ENCODE data around the gene GRIN3B.

DNA sequence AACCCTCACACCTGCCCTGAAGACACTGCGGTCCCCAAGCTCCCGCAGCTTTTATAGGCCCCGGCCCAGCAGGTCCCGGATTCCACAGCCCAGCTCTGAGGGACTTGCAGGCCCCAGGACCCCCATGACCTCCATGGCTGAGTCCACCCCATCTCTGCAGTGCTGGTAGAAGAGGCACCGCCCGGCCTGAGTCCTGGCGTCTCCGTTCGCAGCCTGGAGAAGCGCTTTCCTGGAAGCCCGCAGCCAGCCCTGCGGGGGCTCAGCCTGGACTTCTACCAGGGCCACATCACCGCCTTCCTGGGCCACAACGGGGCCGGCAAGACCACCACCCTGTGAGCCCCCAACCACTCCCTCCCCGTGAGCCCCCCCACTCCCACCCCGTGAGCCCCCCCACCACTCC lies 48.9 kb downstream of the GRIN3B start:
- TF ChIP-seq, protein P1, sequence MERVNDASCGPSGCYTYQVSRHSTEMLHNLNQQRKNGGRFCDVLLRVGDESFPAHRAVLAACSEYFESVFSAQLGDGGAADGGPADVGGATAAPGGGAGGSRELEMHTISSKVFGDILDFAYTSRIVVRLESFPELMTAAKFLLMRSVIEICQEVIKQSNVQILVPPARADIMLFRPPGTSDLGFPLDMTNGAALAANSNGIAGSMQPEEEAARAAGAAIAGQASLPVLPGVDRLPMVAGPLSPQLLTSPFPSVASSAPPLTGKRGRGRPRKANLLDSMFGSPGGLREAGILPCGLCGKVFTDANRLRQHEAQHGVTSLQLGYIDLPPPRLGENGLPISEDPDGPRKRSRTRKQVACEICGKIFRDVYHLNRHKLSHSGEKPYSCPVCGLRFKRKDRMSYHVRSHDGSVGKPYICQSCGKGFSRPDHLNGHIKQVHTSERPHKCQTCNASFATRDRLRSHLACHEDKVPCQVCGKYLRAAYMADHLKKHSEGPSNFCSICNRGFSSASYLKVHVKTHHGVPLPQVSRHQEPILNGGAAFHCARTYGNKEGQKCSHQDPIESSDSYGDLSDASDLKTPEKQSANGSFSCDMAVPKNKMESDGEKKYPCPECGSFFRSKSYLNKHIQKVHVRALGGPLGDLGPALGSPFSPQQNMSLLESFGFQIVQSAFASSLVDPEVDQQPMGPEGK (CRISPR knock-in tag; IDR thresholded peaks at IDR 0.05; ENCODE audit: borderline replicate concordance) = no peak
- TF ChIP-seq CSDC2 (CRISPR knock-in tag; IDR thresholded peaks at IDR 0.05) (no peak), ZFP30 (CRISPR knock-in tag; IDR thresholded peaks at IDR 0.05) (no peak), SNAI2 (CRISPR knock-in tag; IDR thresholded peaks at IDR 0.05) (no peak), BACH2 (CRISPR knock-in tag; IDR thresholded peaks at IDR 0.05; ENCODE audit: borderline replicate concordance) (no peak), ZNF8 (CRISPR knock-in tag; IDR thresholded peaks at IDR 0.05) (no peak), ARNTL (CRISPR knock-in tag; IDR thresholded peaks at IDR 0.05; ENCODE audit: borderline replicate concordance, low read depth) (no peak), ZNF565 (CRISPR knock-in tag; conservative IDR thresholded peaks at IDR 0.05; ENCODE audit: low read depth) (no peak), ZC3H10 (CRISPR knock-in tag; IDR thresholded peaks at IDR 0.05) (no peak), ZFP3 (CRISPR knock-in tag; IDR thresholded peaks at IDR 0.05) (no peak), TCF4 (CRISPR knock-in tag; IDR thresholded peaks at IDR 0.05; ENCODE audit: borderline replicate concordance) (no peak), ISL1 (CRISPR knock-in tag; IDR thresholded peaks at IDR 0.05) (no peak)
- TF ChIP-seq, protein P2, sequence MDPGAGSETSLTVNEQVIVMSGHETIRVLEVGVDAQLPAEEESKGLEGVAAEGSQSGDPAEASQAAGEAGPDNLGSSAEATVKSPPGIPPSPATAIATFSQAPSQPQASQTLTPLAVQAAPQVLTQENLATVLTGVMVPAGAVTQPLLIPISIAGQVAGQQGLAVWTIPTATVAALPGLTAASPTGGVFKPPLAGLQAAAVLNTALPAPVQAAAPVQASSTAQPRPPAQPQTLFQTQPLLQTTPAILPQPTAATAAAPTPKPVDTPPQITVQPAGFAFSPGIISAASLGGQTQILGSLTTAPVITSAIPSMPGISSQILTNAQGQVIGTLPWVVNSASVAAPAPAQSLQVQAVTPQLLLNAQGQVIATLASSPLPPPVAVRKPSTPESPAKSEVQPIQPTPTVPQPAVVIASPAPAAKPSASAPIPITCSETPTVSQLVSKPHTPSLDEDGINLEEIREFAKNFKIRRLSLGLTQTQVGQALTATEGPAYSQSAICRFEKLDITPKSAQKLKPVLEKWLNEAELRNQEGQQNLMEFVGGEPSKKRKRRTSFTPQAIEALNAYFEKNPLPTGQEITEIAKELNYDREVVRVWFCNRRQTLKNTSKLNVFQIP (CRISPR knock-in tag; IDR thresholded peaks at IDR 0.05; ENCODE audit: borderline replicate concordance, low read depth) = no peak
- TF ChIP-seq, protein P3, sequence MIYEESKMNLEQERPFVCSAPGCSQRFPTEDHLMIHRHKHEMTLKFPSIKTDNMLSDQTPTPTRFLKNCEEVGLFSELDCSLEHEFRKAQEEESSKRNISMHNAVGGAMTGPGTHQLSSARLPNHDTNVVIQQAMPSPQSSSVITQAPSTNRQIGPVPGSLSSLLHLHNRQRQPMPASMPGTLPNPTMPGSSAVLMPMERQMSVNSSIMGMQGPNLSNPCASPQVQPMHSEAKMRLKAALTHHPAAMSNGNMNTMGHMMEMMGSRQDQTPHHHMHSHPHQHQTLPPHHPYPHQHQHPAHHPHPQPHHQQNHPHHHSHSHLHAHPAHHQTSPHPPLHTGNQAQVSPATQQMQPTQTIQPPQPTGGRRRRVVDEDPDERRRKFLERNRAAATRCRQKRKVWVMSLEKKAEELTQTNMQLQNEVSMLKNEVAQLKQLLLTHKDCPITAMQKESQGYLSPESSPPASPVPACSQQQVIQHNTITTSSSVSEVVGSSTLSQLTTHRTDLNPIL (CRISPR knock-in tag; IDR thresholded peaks at IDR 0.05; ENCODE audit: low read depth) = no peak
